Upper lobe of left lung (tissue), 4 donors: Measurements from ENCODE around the gene PGGHG.

Experiments
- CTCF ChIP-seq, 6 experiments: fragments of 450-650 bp in 4 of 6; fragments of 200-600 bp in 2 of 6; sonication (generic) in 2 of 6; IDR thresholded peaks; one replicate each; pipeline ENCODE4 v1.5.1; 2016 to 2019; ENCODE audit warnings: antibody characterized with exemption in 6 of 6
- POLR2A ChIP-seq, 4 donors: fragments of 450-650 bp; IDR thresholded peaks; one replicate each; pipeline ENCODE4 v1.5.1; 2016 to 2017; ENCODE audit warnings: antibody characterized with exemption in 4 of 4, mild to moderate bottlenecking in 2 of 4
- POLR2AphosphoS5 ChIP-seq, 2 donors: sonication (generic); formaldehyde crosslinking; IDR thresholded peaks; one replicate each; pipeline ENCODE4 v1.5.1; 2017; ENCODE audit warnings: antibody characterized with exemption in 2 of 2

GRCh38 chr11:316891-317301 is 28.0 kb downstream of the PGGHG start:
- TF ChIP-seq CTCF (IDR thresholded peaks at IDR 0.05) (no peak), POLR2A (IDR thresholded peaks at IDR 0.05) (no peak), POLR2AphosphoS5 (IDR thresholded peaks at IDR 0.05) (no peak)
